H54 (cell line): Measurements from ENCODE around the gene WDR33.
"Not testable (repeated sequence)": the region's sequence is repeated elsewhere in the genome, so short reads cannot be mapped to it uniquely, and the experiment has no call there.

ENCODE experiments used
- DNase-seq: peaks from one replicate; pipeline ENCODE4 v3.0.0; 2011; ENCODE audit warnings: low spot score, mixed read lengths; ENCODE audit not compliant: insufficient read length
- FAIRE-seq: peaks from 3 replicates; lab custom pipeline; 2011; peaks lifted over from hg19 to GRCh38; lab: Jason Lieb, UNC
- POLR2A ChIP-seq: IDR thresholded peaks from 2 replicates; pipeline ENCODE4 v1.6.1; 2011; ENCODE audit warnings: low read depth, mild to moderate bottlenecking, low read length

WDR33 gene

DNA sequence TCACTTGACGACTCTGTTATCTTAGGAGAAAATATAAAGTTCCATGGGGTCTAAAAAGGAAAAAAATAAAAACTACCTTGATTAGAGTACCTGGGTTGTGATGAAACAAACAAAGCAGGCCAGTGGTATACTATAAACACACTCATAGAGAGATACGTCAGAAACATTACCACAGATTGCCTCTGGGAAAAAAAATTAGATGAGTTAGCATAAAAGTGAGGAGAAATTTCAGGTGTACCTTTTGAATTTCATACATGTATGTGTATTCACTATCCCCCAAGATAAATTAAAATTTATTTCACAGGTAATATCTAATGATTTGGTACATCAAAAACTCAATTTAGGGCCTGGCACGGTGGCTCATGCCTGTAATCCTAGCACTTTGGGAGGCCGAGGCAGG lies 18.2 kb downstream of the WDR33 start:
- FAIRE-seq (no peak), DNase-seq (no peak)
- TF ChIP-seq POLR2A, result no peak

GRCh38 chr2:127790694-127791529 lies 20.1 kb downstream of the WDR33 start:
- no peak for FAIRE-seq
- no peak for TF ChIP-seq POLR2A
- DNase-seq, result no peak

DNA sequence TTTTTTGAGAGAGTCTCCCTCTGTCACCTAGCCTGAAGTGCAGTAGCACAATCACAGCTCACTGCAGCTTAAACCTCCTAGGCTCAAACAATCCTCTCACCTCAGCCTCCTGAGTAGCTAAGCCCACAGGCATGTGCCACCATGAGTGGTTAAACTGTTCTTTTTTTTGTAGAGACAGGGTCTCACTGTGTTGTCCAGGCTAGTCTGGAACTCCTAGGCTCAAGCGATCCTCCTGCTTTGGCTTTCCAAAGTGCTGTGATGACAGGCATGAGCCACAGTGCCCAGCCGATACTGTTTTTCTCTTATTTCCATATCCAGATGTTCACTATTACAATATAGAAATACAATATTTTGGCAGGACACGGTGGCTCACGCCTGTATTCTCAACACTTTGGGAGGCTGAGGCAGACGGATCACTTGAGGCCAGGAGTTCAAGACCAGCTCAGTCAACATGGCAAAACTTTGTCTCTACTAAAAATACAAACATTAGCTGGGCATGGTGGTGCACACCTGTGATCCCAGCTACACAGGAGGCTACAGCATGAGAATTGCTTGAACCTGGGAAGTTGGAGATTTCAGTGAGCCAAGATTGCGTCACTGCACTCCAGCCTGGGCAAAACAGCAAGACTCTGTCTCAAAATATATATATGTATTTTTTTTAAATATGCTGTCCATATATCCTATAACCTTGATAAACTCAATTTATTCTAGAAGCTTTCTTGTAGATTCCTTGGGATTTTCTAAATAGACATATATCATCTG lies 24.7 kb downstream of the WDR33 start:
- DNase-seq, result no peak
- FAIRE-seq, result no peak
- TF ChIP-seq POLR2A, result no peak

GRCh38 chr2:127784965-127785518 lies 25.9 kb downstream of the WDR33 start:
- DNase-seq, result no peak
- FAIRE-seq, result no peak
- TF ChIP-seq POLR2A, result no peak

- FAIRE-seq (peak; percentile 11), DNase-seq (no peak)
- no peak for TF ChIP-seq POLR2A
These were observed 27.9 kb downstream of the WDR33 start for GRCh38 chr2:127783101-127783500.

DNA sequence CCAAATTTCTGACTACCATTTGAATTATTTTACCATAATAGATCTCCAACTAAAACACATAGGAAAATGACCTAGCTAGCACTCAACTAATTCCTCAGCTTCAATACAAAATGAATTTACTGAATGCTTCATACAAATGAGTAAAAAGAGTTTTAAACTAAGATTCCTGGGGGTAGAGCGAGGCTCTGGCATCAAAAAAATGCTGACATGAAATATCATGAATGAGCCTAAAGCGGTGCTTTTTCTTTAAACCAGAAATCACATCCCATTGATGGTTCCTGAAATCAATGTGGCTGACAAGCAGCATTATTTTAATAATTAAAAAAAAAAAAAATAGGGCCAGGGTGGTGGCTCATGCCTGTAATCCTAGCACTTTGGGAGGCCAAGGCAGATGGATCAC lies 32.1 kb downstream of the WDR33 start:
- FAIRE-seq (no peak), DNase-seq (no peak)
- no peak for TF ChIP-seq POLR2A

- TF ChIP-seq POLR2A, result no peak
- no peak for FAIRE-seq
- no peak for DNase-seq
These were observed 32.5 kb downstream of the WDR33 start for GRCh38 chr2:127778447-127778846.

- no peak for DNase-seq
- no peak for FAIRE-seq
- no peak for TF ChIP-seq POLR2A
These were observed 34.7 kb downstream of the WDR33 start for GRCh38 chr2:127776122-127776780.

DNA sequence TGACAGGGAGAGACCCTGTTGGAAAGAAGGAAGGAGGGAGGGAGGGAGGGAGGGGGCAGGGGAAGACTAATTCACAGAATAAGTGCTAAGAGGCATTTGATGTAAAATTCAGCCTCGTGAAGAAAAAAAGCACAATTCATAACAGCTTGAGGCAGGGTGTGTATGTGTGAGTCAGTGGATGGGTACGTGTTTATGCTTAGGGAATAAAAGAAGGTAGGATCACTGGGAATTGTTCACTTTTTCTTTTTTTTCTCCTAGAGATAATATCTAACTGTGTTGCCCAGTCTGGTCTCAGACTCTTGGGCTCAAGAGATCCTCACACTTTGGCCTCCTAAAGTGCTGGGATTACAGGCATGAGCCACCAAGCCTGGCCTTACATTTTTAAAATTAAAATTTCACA lies 39.2 kb downstream of the WDR33 start:
- FAIRE-seq, result peak; percentile 79
- peak; percentile 44 for DNase-seq
- no peak for TF ChIP-seq POLR2A

DNA sequence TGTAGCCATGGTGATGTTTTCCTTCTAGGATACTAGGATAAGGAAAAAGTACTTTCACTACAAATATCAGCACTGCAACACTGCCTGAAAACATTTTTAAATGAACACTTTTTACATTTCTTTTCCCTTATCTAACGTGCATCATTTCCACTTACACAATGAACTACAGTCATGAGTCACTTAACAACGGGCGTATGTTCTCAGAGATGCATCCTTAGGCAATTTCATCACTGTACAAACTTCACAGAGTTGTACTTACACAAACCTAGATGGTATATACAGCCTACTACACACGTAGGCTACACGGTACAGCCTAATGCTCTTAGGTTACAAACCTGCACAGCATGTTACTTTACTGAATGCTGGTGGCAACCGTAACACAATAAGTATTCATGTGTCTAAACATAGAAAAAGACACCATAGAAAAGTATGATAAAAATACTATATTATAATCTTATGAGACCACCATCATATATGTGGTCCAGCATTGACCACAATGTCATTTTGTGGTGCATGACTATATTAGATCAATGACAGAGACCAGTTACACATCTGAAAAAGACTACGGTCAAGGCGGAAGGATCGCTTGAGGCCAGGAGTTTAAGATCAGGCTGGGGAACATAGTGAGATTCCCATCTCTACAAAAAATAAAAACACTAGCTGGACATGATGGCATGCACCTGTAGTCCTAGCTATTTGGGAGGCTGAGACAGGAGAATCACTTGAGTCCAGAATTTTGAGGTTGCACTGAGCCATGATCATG lies 39.8 kb downstream of the WDR33 start:
- no peak for TF ChIP-seq POLR2A
- peak; percentile 26 for DNase-seq
- peak; percentile 98 for FAIRE-seq

DNA sequence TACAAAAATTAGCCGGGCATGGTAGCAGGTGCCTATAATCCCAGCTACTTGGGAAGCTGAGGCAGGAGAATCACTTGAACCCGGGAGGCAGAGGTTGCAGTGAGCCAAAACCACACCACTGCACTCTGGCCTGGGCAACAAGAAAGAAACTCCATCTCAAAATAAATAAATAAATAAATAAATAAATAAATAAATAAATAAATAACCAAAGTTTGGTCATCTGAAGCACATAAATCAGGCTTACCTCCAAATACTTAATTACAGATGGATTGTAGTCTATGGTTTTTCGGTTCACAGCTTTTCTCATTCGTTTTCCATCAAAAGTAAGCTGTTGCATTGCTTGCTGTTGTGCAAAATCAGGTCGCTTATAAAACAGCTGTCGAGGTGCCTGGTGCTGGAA lies 40.4 kb downstream of the WDR33 start:
- not testable (repeated sequence) for DNase-seq

GRCh38 chr2:127769587-127769986 lies 41.4 kb downstream of the WDR33 start:
- FAIRE-seq (no peak), DNase-seq (no peak)
- TF ChIP-seq POLR2A, result no peak

More for the DNA sequence above, 40.4 kb downstream of the WDR33 start:
- FAIRE-seq, result not testable (repeated sequence)
